Activated CD4-positive, alpha-beta T cell treated with anti-CD3 and anti-CD28 coated beads, Interleukin-2, amount 10 ng/mL, durations not matched to agents 24 days and 14 days (primary cell): ENCODE measurements around the gene BPIFB4. TPM values are rescaled to one million over a fixed set of nuclear protein-coding genes. Genes with fewer than 3 reads are reported as not detected.

Source experiments
- DNase-seq: peaks from one replicate; pipeline ENCODE4 v3.0.0; 2022
- H3K27ac Mint-ChIP-seq: one replicate; pipeline ENCODE4 v1.8.0; 2022; ENCODE audit warnings: mild to moderate bottlenecking, mixed read lengths
- H3K27me3 Mint-ChIP-seq: one replicate; pipeline ENCODE4 v1.8.0; 2022; ENCODE audit warnings: mixed read lengths
- H3K36me3 Mint-ChIP-seq: one replicate; pipeline ENCODE4 v1.8.0; 2022; ENCODE audit warnings: low read depth, mild to moderate bottlenecking, mixed read lengths
- H3K4me1 Mint-ChIP-seq: one replicate; pipeline ENCODE4 v1.8.0; 2021; ENCODE audit warnings: mixed read lengths
- H3K4me3 Mint-ChIP-seq: one replicate; pipeline ENCODE4 v1.8.0; 2022; ENCODE audit warnings: mild to moderate bottlenecking, moderate library complexity, mixed read lengths
- H3K9me3 Mint-ChIP-seq: one replicate; pipeline ENCODE4 v1.8.0; 2021; ENCODE audit warnings: mixed read lengths
- intact Hi-C: fragments of 100-400 bp; cut with micrococcal nuclease; formaldehyde crosslinking; loops from one replicate; pipeline ENCODE4 v1.15.1; 2023
- total RNA-seq: library from RNA; stranded (reverse); gene quantifications from 2 replicates; pipeline ENCODE4 v1.2.3, GENCODE V29; 2022

Gene BPIFB4
- total RNA-seq, 1 donor from 2014 or later: not detected

DNA sequence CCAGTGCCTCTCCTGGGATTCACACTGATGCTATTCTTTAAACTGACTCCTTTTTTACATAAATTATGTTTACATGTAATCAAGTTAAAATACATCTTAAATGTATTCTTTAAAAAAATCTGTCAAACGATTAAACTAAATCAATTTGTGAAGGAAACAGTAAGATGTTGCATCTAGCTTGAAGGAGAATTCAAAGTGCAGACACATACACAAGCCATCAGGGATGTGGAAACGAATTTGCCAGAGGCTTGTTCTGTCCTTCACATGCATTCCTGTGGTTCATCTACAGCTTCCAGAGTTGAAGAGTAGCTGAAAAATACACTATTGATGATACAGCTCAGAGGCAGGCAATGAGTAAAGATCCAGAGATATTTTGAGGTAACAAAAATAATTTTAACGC is 33.0 kb upstream of the BPIFB4 start:
- intact Hi-C loops: no loop called here
- no peak for DNase-seq
- H3K4me3 Mint-ChIP-seq: no peak overlapping the region
- H3K27ac Mint-ChIP-seq: no peak overlapping the region
- H3K4me1 Mint-ChIP-seq: no peaks in the 10 kb centered on the region
- no peaks in the 10 kb centered on the region for H3K27me3 Mint-ChIP-seq
- peaks cover 2% of the 10 kb centered on the region for H3K36me3 Mint-ChIP-seq
- peaks cover 9% of the 10 kb centered on the region for H3K9me3 Mint-ChIP-seq

DNA sequence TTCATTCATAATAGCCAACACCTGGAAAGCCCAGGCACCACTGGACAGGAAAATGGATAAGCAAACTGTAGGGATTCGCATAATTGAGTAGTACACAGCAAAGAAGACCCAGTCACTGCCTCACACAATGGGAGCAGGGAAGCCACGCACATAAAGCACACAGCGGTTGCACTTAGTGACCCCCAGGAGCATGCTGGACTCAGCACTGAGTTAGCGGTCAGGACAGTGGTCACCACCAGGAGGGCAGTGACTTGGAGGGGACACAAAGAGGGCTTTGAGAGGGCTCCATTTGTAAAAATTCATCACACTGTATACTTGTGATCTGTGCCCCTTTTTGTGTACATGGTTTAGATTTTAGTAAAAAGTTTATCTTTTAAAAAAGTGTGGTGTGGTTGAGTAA is 28.1 kb upstream of the BPIFB4 start:
- intact Hi-C loops: no loop called here
- no peaks in the 10 kb centered on the region for H3K27me3 Mint-ChIP-seq
- DNase-seq: no peak
- no peaks in the 10 kb centered on the region for H3K36me3 Mint-ChIP-seq
- no peak overlapping the region for H3K4me3 Mint-ChIP-seq
- no peak overlapping the region for H3K27ac Mint-ChIP-seq
- H3K4me1 Mint-ChIP-seq: no peaks in the 10 kb centered on the region
- no peaks in the 10 kb centered on the region for H3K9me3 Mint-ChIP-seq

DNA sequence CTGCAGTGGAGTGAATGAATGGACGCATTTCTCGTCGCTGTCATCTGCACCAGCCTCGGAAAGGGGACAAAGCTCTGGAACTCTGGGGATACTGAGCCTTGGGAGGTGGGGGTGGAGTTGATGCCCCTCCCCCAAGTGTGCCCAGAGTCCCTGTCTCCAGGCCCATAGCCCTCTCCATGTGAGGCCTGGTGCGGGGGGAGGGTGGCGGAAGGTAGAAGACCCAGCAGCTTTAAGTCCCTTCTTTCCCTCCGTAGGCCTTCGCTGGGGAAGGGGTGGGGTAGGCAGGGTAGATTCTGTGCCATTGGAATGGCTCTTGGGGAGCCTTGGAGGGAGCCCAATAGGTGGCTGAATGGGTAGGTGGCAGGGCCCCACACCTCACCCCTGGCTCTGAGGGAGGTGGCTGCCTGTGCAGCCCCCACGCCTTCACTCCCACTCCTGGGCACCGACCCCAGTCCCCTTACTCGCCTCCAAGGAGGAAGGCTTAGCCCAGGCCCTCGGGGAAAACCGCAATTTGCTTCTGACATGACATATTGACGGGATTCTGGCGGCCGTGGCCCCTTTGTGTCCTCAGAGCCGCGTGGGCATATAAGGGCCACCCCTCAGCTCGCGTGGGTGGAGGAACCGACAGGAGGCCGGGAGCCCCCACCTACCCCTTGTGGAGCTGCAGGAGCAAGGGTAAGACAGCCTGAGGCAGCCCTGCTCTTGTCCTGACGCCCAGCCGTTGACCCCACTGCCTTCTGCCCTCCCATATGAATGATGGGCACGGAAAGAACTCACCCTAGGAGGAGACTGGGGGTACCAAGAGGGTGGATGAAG is 25.9 kb upstream of the BPIFB4 start, which contains the start of gene BPIFB3:
TSS of gene BPIFB3 (plus strand) at position 613 of the 816 bp plus-strand sequence. CDS start 1,533 bp downstream, outside the sequence.
- DNase-seq: no peak
- Mint-ChIP-seq H3K27ac (no peak within 1 kb of the TSS), H3K27me3 (no peaks in the 10 kb centered on the region), H3K4me3 (no peak within 1 kb of the TSS), H3K36me3 (no peaks in the 10 kb centered on the region), H3K9me3 (no peaks in the 10 kb centered on the region), H3K4me1 (no peaks in the 10 kb centered on the region)
- intact Hi-C loops: no loop called here

- Mint-ChIP-seq H3K4me3 (no peak overlapping the region), H3K9me3 (no peaks in the 10 kb centered on the region), H3K27me3 (no peaks in the 10 kb centered on the region), H3K27ac (no peak overlapping the region), H3K4me1 (no peaks in the 10 kb centered on the region), H3K36me3 (no peaks in the 10 kb centered on the region)
- no peak for DNase-seq
- intact Hi-C loops: no loop called here
These were observed 25.1 kb upstream of the BPIFB4 start for GRCh38 chr20:33054381-33054780.

DNA sequence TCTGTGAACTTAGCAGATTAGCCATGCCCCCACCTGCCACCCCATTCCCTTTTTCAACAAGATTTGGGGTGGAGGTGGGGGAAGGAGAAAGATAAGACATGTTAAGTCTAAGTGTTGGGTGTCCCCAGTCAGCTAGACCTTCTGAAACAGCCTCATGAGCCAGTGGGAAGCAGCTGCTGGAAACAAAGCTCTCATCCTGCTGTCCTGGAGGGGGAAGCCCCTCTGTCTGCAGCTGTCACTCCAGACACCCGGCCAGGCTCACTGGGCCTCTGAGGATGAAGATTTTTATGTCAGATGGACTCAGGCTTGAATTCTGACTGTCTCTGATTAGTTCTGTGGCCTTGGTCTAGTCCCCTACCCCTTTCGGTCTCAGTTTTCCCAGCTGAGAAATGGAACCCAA is 24.7 kb upstream of the BPIFB4 start:
- Mint-ChIP-seq H3K9me3 (no peaks in the 10 kb centered on the region), H3K27me3 (no peaks in the 10 kb centered on the region), H3K4me3 (no peak overlapping the region), H3K4me1 (no peaks in the 10 kb centered on the region), H3K36me3 (no peaks in the 10 kb centered on the region), H3K27ac (no peak overlapping the region)
- intact Hi-C loops: no loop called here
- no peak for DNase-seq

- DNase-seq: no peak
- Mint-ChIP-seq H3K9me3 (no peaks in the 10 kb centered on the region), H3K4me1 (no peaks in the 10 kb centered on the region), H3K36me3 (no peaks in the 10 kb centered on the region), H3K27me3 (no peaks in the 10 kb centered on the region), H3K4me3 (no peak overlapping the region), H3K27ac (no peak overlapping the region)
- intact Hi-C loops: no loop called here
These were observed 20.3 kb upstream of the BPIFB4 start for GRCh38 chr20:33059136-33059535.

DNA sequence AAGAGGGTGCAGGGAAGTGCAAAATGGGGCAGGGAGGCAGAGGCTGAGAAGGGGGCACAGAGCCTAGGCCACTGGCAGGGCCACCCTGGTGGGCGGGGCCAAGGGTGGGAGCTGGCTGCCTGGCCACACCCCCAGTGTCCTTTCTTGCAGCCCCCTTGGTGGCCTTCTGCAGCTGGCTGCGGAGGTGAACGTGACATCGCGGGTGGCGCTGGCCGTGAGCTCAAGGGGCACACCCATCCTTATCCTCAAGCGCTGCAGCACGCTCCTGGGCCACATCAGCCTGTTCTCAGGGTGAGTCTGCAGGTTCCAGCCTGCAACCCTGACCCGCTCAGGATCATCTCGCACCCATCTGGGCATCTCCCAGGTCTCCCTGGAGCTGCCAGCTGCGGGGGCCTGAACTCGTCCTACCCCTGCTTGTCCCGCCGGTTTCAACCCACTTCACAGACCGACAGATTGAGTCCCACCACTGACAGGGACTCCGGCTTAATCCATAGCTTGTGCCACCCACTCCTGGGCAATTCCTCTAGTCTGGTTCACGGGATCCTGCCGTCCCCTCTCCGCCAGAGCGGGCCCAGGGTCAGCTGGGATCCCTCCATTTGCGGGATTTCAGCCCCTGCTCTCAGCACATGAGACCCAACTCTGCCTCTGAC is 19.6 kb upstream of the BPIFB4 start:
- intact Hi-C loops: no loop called here
- DNase-seq: no peak
- no peak overlapping the region for H3K4me3 Mint-ChIP-seq
- H3K27me3 Mint-ChIP-seq: no peaks in the 10 kb centered on the region
- H3K36me3 Mint-ChIP-seq: no peaks in the 10 kb centered on the region
- H3K4me1 Mint-ChIP-seq: no peaks in the 10 kb centered on the region
- H3K9me3 Mint-ChIP-seq: no peaks in the 10 kb centered on the region
- no peak overlapping the region for H3K27ac Mint-ChIP-seq

- intact Hi-C loops: no loop called here
These were observed 17.8 kb upstream of the BPIFB4 start for GRCh38 chr20:33061658-33062028.

GRCh38 chr20:33062105-33062824 is 17.2 kb upstream of the BPIFB4 start:
- H3K27ac Mint-ChIP-seq: no peak overlapping the region

More at GRCh38 chr20:33061658-33062028, 17.8 kb upstream of the BPIFB4 start:
- no peaks in the 10 kb centered on the region for H3K9me3 Mint-ChIP-seq
- no peak overlapping the region for H3K4me3 Mint-ChIP-seq
- no peak overlapping the region for H3K27ac Mint-ChIP-seq
- DNase-seq: no peak
- H3K4me1 Mint-ChIP-seq: no peaks in the 10 kb centered on the region
- H3K36me3 Mint-ChIP-seq: no peaks in the 10 kb centered on the region
- no peaks in the 10 kb centered on the region for H3K27me3 Mint-ChIP-seq

GRCh38 chr20:33062825-33063149 is 16.7 kb upstream of the BPIFB4 start:
- H3K9me3 Mint-ChIP-seq: no peaks in the 10 kb centered on the region
- H3K4me1 Mint-ChIP-seq: no peaks in the 10 kb centered on the region
- intact Hi-C loops: no loop called here
- H3K36me3 Mint-ChIP-seq: no peaks in the 10 kb centered on the region
- no peak overlapping the region for H3K4me3 Mint-ChIP-seq
- no peaks in the 10 kb centered on the region for H3K27me3 Mint-ChIP-seq
- DNase-seq: no peak
- no peak overlapping the region for H3K27ac Mint-ChIP-seq

More at GRCh38 chr20:33062105-33062824, 17.2 kb upstream of the BPIFB4 start:
- H3K9me3 Mint-ChIP-seq: no peaks in the 10 kb centered on the region
- DNase-seq: no peak
- H3K4me1 Mint-ChIP-seq: no peaks in the 10 kb centered on the region
- no peak overlapping the region for H3K4me3 Mint-ChIP-seq
- intact Hi-C loops: no loop called here
- H3K36me3 Mint-ChIP-seq: no peaks in the 10 kb centered on the region
- no peaks in the 10 kb centered on the region for H3K27me3 Mint-ChIP-seq

- H3K4me1 Mint-ChIP-seq: no peaks in the 10 kb centered on the region
- intact Hi-C loops: no loop called here
- no peak overlapping the region for H3K4me3 Mint-ChIP-seq
- no peak overlapping the region for H3K27ac Mint-ChIP-seq
- no peaks in the 10 kb centered on the region for H3K27me3 Mint-ChIP-seq
- no peaks in the 10 kb centered on the region for H3K36me3 Mint-ChIP-seq
- no peaks in the 10 kb centered on the region for H3K9me3 Mint-ChIP-seq
- no peak for DNase-seq
These were observed 16.2 kb upstream of the BPIFB4 start for GRCh38 chr20:33063271-33063670.

DNA sequence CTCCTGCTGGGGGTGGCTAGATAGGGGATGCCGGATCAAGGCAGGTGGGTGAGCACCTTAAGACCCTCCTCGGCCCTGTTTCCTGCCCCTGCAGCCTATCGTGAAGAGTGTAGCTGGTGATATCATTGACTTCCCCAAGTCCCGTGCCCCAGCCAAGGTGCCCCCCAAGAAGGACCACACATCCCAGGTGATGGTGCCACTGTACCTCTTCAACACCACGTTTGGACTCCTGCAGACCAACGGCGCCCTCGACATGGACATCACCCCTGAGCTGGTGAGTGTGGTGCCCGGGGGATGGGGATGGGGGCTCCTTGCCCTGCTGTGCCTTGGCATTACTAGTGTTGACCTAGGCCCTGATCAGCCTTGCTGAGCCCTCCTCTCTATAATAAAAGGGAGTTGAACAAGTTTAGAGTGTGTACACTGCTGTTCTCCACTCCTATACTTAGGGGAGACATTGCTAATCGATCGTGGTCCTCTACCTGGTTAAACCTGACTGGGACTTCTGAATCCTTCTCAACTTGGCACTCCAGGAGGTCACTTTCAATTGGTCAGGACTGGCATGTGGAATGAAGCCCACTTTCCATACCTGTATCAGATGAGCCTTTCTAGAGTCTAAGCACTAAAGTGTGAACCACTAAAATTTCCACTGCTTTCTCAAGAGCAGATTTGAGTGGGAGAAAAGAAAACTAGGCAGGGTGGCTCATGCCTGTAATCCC is 14.7 kb upstream of the BPIFB4 start:
- Mint-ChIP-seq H3K27me3 (no peaks in the 10 kb centered on the region), H3K27ac (no peak overlapping the region), H3K4me1 (no peaks in the 10 kb centered on the region), H3K9me3 (no peaks in the 10 kb centered on the region), H3K36me3 (no peaks in the 10 kb centered on the region), H3K4me3 (no peak overlapping the region)
- intact Hi-C loops: no loop called here
- DNase-seq: no peak

DNA sequence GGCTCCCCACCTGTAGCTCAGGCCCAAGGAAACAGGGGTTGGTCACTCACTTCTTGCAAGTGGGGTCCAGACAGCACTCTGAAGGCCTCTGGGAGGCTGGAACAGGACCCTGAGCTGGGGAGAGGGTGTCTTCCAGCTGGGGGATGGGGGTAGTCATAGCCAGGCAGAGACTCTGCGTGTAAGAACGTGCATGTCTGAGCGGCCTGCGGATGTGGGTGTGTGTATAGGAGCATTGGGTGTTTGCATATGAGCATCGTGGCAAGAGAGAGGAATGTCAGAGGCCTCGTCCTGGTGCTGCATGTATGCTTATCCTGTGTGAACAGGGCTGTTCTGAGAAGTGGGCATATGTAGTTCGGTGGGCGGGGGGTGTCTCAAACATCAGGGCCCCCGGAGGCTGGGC is 13.7 kb upstream of the BPIFB4 start:
- no peaks in the 10 kb centered on the region for H3K9me3 Mint-ChIP-seq
- no peaks in the 10 kb centered on the region for H3K4me1 Mint-ChIP-seq
- no peaks in the 10 kb centered on the region for H3K27me3 Mint-ChIP-seq
- no peak overlapping the region for H3K4me3 Mint-ChIP-seq
- intact Hi-C loops: no loop called here
- DNase-seq: no peak
- H3K27ac Mint-ChIP-seq: no peak overlapping the region
- no peaks in the 10 kb centered on the region for H3K36me3 Mint-ChIP-seq

DNA sequence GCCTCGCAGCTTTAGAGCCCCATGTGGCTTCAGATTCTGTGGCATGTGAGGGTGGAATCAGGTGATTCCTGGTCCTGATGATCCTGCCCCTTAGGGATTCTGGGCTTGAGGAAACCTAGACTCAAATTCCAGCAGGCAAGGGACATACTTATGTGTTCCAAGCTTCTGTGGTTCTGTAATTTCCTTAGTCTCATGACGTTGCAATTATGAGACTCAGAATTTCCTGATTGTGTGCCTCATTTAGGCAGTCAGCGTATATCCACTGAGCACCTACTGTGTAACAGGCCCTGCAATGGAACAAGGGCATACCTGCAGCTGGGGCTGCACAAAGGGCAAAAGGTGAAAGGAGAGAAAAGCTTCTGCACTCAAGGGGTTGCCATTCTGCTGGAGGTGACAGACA is 11.6 kb upstream of the BPIFB4 start:
- Mint-ChIP-seq H3K9me3 (no peaks in the 10 kb centered on the region), H3K4me1 (no peaks in the 10 kb centered on the region), H3K4me3 (no peak overlapping the region), H3K27me3 (peaks cover under 1% of the 10 kb centered on the region), H3K36me3 (no peaks in the 10 kb centered on the region), H3K27ac (no peak overlapping the region)
- intact Hi-C loops: no loop called here
- no peak for DNase-seq
